Uterus (tissue), 2 donors: ENCODE data around the gene ARSG.
"Not testable (repeated sequence)": the region's sequence is repeated elsewhere in the genome, so short reads cannot be mapped to it uniquely, and the experiment has no call there.

Experiments used
- POLR2A ChIP-seq, 2 donors: fragments of 450-650 bp; IDR thresholded peaks; one replicate each; pipeline ENCODE4 v1.6.1; 2016; ENCODE audit warnings: antibody characterized with exemption in 2 of 2, mild to moderate bottlenecking in 1 of 2, moderate library complexity in 1 of 2
- TF ChIP-seq, protein P1 (sequence below), 4 experiments: fragments of 200-600 bp in 2 of 4; fragments of 450-650 bp in 2 of 4; sonication (generic) in 2 of 4; IDR thresholded peaks; one replicate each; pipeline ENCODE4 v1.5.1; 2016 to 2019; ENCODE audit warnings: antibody characterized with exemption in 4 of 4, mild to moderate bottlenecking in 2 of 4, moderate library complexity in 1 of 4

DNA sequence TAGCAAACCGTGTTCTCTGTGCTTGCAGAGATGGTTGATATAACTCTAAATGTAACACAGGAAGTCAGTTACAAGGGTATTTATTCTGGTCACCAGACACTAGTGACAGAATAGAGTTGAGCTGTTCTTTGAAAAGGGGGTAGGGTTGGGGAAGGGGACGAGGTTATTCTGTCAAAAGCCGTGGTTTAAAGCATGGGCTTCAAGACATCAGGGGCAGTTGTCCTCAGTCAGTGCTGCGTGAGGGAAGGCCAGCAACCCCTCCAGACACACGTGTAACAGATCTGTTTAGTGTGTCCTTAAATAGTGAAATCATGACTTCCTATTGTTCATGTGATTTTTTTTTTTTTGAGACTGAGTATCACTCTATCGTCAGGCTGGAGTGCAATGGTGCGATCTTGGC is 37.9 kb upstream of the ARSG start:
- TF ChIP-seq, protein P1, sequence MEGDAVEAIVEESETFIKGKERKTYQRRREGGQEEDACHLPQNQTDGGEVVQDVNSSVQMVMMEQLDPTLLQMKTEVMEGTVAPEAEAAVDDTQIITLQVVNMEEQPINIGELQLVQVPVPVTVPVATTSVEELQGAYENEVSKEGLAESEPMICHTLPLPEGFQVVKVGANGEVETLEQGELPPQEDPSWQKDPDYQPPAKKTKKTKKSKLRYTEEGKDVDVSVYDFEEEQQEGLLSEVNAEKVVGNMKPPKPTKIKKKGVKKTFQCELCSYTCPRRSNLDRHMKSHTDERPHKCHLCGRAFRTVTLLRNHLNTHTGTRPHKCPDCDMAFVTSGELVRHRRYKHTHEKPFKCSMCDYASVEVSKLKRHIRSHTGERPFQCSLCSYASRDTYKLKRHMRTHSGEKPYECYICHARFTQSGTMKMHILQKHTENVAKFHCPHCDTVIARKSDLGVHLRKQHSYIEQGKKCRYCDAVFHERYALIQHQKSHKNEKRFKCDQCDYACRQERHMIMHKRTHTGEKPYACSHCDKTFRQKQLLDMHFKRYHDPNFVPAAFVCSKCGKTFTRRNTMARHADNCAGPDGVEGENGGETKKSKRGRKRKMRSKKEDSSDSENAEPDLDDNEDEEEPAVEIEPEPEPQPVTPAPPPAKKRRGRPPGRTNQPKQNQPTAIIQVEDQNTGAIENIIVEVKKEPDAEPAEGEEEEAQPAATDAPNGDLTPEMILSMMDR (IDR thresholded peaks at IDR 0.05) = not testable (repeated sequence)
- TF ChIP-seq POLR2A (IDR thresholded peaks at IDR 0.05) = not testable (repeated sequence)
